ENCODE measurements around the gene GNGT2. TPM values are rescaled to one million over a fixed set of nuclear protein-coding genes. Genes with fewer than 3 reads are reported as not detected.
A peak's percentile ranks its signal among the peaks of the same experiment; 100 is the strongest.

The GNGT2 gene
- total RNA-seq, 2 donors from 2014 or later = 0.56 to 0.94 TPM

DNA sequence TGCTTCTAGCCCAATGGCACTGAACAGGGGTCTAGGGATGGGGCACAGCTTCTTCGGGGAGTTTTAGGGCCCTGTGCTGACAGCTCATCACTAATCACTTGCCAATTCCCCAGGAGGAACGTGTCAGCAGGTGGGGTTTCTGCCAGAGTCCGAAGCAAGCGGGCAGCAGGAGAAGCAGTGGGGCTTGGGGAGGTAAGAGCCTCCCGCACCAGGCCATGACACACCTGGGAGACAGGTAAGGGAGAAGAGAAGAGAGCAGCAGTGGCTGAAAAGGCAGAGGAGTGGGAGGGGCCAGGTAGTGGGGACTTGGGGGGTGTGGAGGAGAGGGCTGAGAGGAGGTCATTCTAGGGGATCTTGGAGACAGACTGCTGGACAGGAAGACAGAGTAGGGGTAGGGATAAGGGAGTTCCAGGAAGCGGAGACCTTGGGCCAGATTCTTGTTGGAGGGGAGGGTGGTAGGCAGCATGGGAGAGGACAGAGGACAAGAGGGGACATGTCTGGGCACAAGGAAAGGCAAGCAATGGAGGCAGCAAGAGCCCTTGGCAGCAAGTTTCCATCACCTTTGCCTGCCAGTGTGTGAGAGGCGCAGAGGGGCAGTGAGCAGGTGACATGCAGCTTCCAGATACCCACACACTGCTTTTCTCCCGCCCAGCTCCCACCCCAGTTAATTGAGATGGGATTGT, 15.3 kb upstream of the GNGT2 start:
- intact Hi-C loops (cut with DNase I) = loop anchor here (5.0 kb wide), 1 partner anchor 43 kb away; no protein-coding TSS in a partner anchor
- Histone ChIP-seq H3K9ac (ENCODE audit: low read depth in 2 of 2, low read length in 2 of 2) (no peak overlapping the region), H3K9me3 (no peaks in the 10 kb centered on the region), H3K27ac (no peak overlapping the region), H3K4me1 (peaks cover 9% of the 10 kb centered on the region), H3K36me3 (no peaks in the 10 kb centered on the region), H3K4me3 (no peak overlapping the region), H3K27me3 (peaks cover 28% of the 10 kb centered on the region)
- DNase-seq = no peak
- TF ChIP-seq, protein P1, sequence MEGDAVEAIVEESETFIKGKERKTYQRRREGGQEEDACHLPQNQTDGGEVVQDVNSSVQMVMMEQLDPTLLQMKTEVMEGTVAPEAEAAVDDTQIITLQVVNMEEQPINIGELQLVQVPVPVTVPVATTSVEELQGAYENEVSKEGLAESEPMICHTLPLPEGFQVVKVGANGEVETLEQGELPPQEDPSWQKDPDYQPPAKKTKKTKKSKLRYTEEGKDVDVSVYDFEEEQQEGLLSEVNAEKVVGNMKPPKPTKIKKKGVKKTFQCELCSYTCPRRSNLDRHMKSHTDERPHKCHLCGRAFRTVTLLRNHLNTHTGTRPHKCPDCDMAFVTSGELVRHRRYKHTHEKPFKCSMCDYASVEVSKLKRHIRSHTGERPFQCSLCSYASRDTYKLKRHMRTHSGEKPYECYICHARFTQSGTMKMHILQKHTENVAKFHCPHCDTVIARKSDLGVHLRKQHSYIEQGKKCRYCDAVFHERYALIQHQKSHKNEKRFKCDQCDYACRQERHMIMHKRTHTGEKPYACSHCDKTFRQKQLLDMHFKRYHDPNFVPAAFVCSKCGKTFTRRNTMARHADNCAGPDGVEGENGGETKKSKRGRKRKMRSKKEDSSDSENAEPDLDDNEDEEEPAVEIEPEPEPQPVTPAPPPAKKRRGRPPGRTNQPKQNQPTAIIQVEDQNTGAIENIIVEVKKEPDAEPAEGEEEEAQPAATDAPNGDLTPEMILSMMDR (IDR thresholded peaks at IDR 0.05) = no peak

DNA sequence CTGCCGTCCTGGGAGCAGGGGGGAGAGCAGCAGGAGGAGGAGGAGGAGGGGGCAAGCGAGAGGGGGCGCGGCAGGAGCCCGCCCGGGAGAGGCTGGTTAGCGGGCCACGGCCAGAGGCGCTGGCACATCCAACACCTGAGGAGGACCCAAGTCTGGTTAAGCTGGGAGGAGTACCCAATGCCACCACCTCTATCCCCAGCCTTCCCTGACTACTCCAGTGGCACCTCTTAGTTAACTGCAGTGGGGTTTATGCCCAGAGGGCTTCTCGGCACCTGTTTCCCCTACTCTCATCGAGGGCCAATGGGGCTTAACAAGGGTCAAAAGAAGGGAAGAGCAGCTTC, 14.6 kb upstream of the GNGT2 start:
- Histone ChIP-seq H3K27ac (no peak overlapping the region), H3K36me3 (no peaks in the 10 kb centered on the region), H3K9me3 (no peaks in the 10 kb centered on the region), H3K4me1 (peaks cover 4% of the 10 kb centered on the region), H3K9ac (ENCODE audit: low read depth in 2 of 2, low read length in 2 of 2) (peak overlapping the region in 1 of 2 donors; percentile 37), H3K27me3 (peaks cover 24% of the 10 kb centered on the region), H3K4me3 (peak overlapping the region; percentile 14)
- TF ChIP-seq, protein P1 (IDR thresholded peaks at IDR 0.05) = no peak
- DNase-seq = no peak
- intact Hi-C loops (cut with DNase I) = loop anchor here (5.0 kb wide), 1 partner anchor 43 kb away; no protein-coding TSS in a partner anchor

DNA sequence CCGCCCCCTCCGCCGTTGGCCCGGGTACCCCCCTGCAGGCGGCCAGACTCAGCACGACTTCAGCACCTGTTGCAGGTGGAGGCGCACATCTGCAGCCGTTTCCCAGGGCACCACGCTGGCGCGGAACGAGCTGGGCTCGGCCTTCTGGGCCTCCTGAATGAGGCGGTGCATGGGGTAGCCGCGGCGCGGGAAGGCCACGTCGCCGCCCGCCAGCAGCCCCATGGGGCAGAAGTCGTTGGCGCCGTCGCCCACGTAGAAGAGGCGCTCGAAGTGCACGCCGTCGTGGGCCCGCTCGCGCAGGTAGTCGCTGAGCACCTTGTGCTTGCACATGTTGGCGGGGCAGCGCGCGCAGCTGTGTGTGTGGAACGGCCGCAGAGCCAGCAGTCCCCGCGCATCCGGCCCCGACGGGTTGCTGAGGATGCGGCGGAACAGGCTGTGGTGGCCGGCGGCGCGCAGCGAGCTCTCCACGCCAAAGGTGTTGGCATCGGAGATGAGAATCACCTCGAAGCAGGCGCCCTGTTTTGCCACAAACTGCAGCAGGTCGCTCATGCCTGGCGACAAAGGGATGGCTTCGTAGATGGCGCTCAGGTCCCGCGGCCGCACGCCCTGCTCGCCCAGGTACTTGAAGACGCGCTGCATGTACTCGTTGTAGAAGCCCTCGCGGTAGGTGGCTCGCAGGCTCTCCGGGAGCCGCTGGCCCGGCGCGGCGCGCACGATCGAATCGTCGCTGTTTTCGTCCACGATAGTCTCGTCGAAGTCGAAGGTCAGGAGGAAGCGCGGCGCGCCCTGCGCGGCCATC, 14.0 kb upstream of the GNGT2 start:
- Histone ChIP-seq H3K27me3 (peaks cover 20% of the 10 kb centered on the region), H3K9ac (ENCODE audit: low read depth in 2 of 2, low read length in 2 of 2) (peak overlapping the region in 1 of 2 donors; percentile 37), H3K9me3 (no peaks in the 10 kb centered on the region), H3K36me3 (no peaks in the 10 kb centered on the region), H3K27ac (no peak overlapping the region), H3K4me3 (peak overlapping the region; percentile 14), H3K4me1 (peaks cover 4% of the 10 kb centered on the region)
- intact Hi-C loops (cut with DNase I) = no loop called here
- TF ChIP-seq, protein P1 (IDR thresholded peaks at IDR 0.05) = no peak
- no peak for DNase-seq

DNA sequence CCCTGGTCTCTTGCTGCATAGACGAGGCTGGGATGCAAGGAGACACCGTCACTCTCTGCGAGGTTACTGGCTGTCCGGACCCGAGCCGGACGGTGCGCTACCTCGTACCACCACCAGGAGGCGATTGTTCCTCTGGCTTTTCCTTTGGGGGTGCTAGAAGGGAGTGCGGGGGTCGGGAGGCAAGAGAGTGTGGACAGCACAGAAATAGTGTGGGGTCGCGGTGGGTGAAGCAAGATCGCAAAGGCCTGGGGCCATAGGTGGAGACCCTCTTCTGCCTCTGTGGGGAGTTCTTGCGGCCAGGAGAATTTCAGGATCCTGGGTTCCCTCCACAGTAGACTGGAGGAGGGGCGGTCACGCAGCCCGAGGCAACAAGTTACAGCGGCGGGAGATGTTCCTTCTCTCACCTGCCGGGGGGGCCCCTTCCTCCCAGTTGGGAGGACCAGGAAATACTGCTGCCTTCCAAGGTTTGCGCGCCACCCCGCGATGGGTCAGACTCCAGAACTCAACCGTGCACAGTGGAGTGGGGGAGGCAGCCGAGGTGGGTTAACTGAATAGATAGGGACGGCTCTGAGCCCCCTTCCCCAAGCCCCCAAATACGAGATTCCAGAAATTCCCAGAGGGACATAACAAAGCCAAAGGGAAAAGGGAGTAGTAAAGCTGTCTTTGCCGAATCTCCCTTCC, 13.3 kb upstream of the GNGT2 start:
- Histone ChIP-seq H3K9me3 (no peaks in the 10 kb centered on the region), H3K27ac (no peak overlapping the region), H3K9ac (ENCODE audit: low read depth in 2 of 2, low read length in 2 of 2) (peak overlapping the region in 1 of 2 donors; percentile 35), H3K4me1 (peaks cover 4% of the 10 kb centered on the region), H3K36me3 (no peaks in the 10 kb centered on the region), H3K27me3 (peaks cover 20% of the 10 kb centered on the region), H3K4me3 (peak overlapping the region; percentile 14)
- intact Hi-C loops (cut with DNase I) = no loop called here
- peak; percentile 79 for DNase-seq
- TF ChIP-seq, protein P1 (IDR thresholded peaks at IDR 0.05) = peak; percentile 75

DNA sequence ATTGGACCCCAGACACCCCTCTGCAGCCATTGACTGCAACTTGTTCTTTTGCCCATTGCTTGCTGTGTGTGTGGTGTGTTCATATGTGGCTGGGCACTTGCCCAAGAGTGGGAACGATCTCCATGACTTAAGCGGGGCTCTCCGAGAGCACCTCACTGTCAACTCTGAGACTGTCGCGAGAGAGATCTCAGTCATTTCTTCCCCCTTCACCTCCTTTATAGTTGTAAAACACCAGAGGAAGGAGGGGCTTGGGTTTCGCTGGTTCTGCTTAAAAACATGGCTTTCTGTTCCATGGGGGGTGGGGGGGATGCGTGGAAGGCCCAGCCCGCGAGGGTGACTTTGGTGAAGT, 12.8 kb upstream of the GNGT2 start:
- intact Hi-C loops (cut with DNase I) = no loop called here

More for the DNA sequence above, 12.8 kb upstream of the GNGT2 start:
- Histone ChIP-seq H3K4me3 (no peak overlapping the region), H3K36me3 (no peaks in the 10 kb centered on the region), H3K27ac (no peak overlapping the region), H3K9me3 (no peaks in the 10 kb centered on the region), H3K27me3 (peaks cover 20% of the 10 kb centered on the region), H3K4me1 (peaks cover 4% of the 10 kb centered on the region), H3K9ac (ENCODE audit: low read depth in 2 of 2, low read length in 2 of 2) (peak overlapping the region in 1 of 2 donors; percentile 2)
- TF ChIP-seq, protein P1 (IDR thresholded peaks at IDR 0.05) = no peak
- DNase-seq = no peak

Measured in colonic mucosa (tissue), 4 donors.